ENCODE data around the gene CYGB. TPM values are rescaled to one million over a fixed set of nuclear protein-coding genes. Genes with fewer than 3 reads are reported as not detected.
"Not testable (repeated sequence)": the region's sequence is repeated elsewhere in the genome, so short reads cannot be mapped to it uniquely, and the experiment has no call there.

Gene CYGB
- total RNA-seq, 2 experiments from 2014 or later = not detected

- ChIA-PET CTCF (interaction anchor here (1.2 to 2.9 kb wide), 3 partner anchors 11 to 45 kb away, joined by 3 to 10 read pairs (median 5); no protein-coding TSS in a partner anchor), POLR2A (interaction anchor here (0.6 to 2.8 kb wide), 5 partner anchors 9 to 1203 kb away, joined by 3 to 14 read pairs (median 4); no protein-coding TSS in a partner anchor)
- Mint-ChIP-seq H3K36me3 (ENCODE audit: low read depth) (peaks cover 32% of the 10 kb centered on the region), H3K4me3 (no peak overlapping the region), H3K9me3 (ENCODE audit: low read depth) (no peaks in the 10 kb centered on the region), H3K27ac (no peak overlapping the region), H3K27me3 (no peaks in the 10 kb centered on the region), H3K4me1 (peaks cover 18% of the 10 kb centered on the region)
- ATAC-seq (peak; percentile 4), DNase-seq (no peak)
- intact Hi-C loops (cut with DNase I, micrococcal nuclease) = loop anchor here in 1 of 2 experiments (10.0 kb wide), 1 partner anchor 57 kb away; no protein-coding TSS in a partner anchor
These were observed 30.3 kb upstream of the CYGB start for GRCh38 chr17:76567634-76568432.

GRCh38 chr17:76566988-76567431 lies 29.5 kb upstream of the CYGB start:
- intact Hi-C loops (cut with DNase I, micrococcal nuclease) = loop anchor here in 1 of 2 experiments (10.0 kb wide), 1 partner anchor 58 kb away; no protein-coding TSS in a partner anchor
- H3K27me3 Mint-ChIP-seq = no peaks in the 10 kb centered on the region
- H3K4me3 Mint-ChIP-seq = no peak overlapping the region
- H3K4me1 Mint-ChIP-seq = peaks cover 23% of the 10 kb centered on the region
- H3K9me3 Mint-ChIP-seq (ENCODE audit: low read depth) = no peaks in the 10 kb centered on the region
- DNase-seq (no peak), ATAC-seq (no peak)
- peaks cover 36% of the 10 kb centered on the region for H3K36me3 Mint-ChIP-seq (ENCODE audit: low read depth)
- ChIA-PET POLR2A (interaction anchor here (0.6 to 2.8 kb wide), 9 partner anchors 8 to 233 kb away, joined by 3 to 14 read pairs (median 5); no protein-coding TSS in a partner anchor), CTCF (interaction anchor here (0.6 to 2.9 kb wide), 8 partner anchors 9 to 146 kb away, joined by 3 to 10 read pairs (median 4); no protein-coding TSS in a partner anchor)
- H3K27ac Mint-ChIP-seq = no peak overlapping the region

GRCh38 chr17:76566613-76566943 lies 29.1 kb upstream of the CYGB start:
- Mint-ChIP-seq H3K4me3 (no peak overlapping the region), H3K36me3 (ENCODE audit: low read depth) (peaks cover 40% of the 10 kb centered on the region), H3K4me1 (peaks cover 28% of the 10 kb centered on the region), H3K27ac (no peak overlapping the region), H3K9me3 (ENCODE audit: low read depth) (no peaks in the 10 kb centered on the region), H3K27me3 (no peaks in the 10 kb centered on the region)
- intact Hi-C loops (cut with DNase I, micrococcal nuclease) = loop anchor here in 1 of 2 experiments (10.0 kb wide), 1 partner anchor 58 kb away; no protein-coding TSS in a partner anchor
- DNase-seq (no peak), ATAC-seq (no peak)
- POLR2A ChIA-PET = interaction anchor here (0.6 to 2.8 kb wide), 9 partner anchors 8 to 233 kb away, joined by 3 to 14 read pairs (median 5); no protein-coding TSS in a partner anchor
- CTCF ChIA-PET = interaction anchor here (0.6 to 2.9 kb wide), 7 partner anchors 9 to 147 kb away, joined by 3 to 10 read pairs (median 4); no protein-coding TSS in a partner anchor

GRCh38 chr17:76565728-76566612 lies 28.5 kb upstream of the CYGB start:
- Mint-ChIP-seq H3K36me3 (ENCODE audit: low read depth) (peaks cover 46% of the 10 kb centered on the region), H3K4me3 (no peak overlapping the region), H3K27me3 (no peaks in the 10 kb centered on the region), H3K27ac (no peak overlapping the region), H3K4me1 (peaks cover 34% of the 10 kb centered on the region), H3K9me3 (ENCODE audit: low read depth) (no peaks in the 10 kb centered on the region)
- CTCF ChIA-PET = interaction anchor here (0.6 to 2.9 kb wide), 8 partner anchors 8 to 148 kb away, joined by 3 to 10 read pairs (median 4); no protein-coding TSS in a partner anchor
- ATAC-seq (no peak), DNase-seq (no peak)
- intact Hi-C loops (cut with DNase I, micrococcal nuclease) = loop anchor here in 1 of 2 experiments (10.0 kb wide), 1 partner anchor 59 kb away; no protein-coding TSS in a partner anchor
- POLR2A ChIA-PET = interaction anchor here (0.6 to 2.8 kb wide), 7 partner anchors 7 to 578 kb away, joined by 3 to 14 read pairs (median 4); no protein-coding TSS in a partner anchor

GRCh38 chr17:76564991-76565727 lies 27.6 kb upstream of the CYGB start:
- DNase-seq; ATAC-seq; H3K27ac Mint-ChIP-seq; H3K27me3 Mint-ChIP-seq; H3K9me3 Mint-ChIP-seq (ENCODE audit: low read depth); H3K4me3 Mint-ChIP-seq: not testable (repeated sequence)
- ChIA-PET CTCF (interaction anchor here (1.7 to 2.9 kb wide), 2 partner anchors 42 to 58 kb away, joined by 5 to 10 read pairs; no protein-coding TSS in a partner anchor), POLR2A (interaction anchor here (0.6 kb wide), 3 partner anchors 13 to 577 kb away, joined by 3 to 17 read pairs (median 3); no protein-coding TSS in a partner anchor)
- intact Hi-C loops (cut with DNase I, micrococcal nuclease) = loop anchor here in 1 of 2 experiments (10.0 kb wide), 1 partner anchor 60 kb away; no protein-coding TSS in a partner anchor
- Mint-ChIP-seq H3K4me1 (peaks cover 42% of the 10 kb centered on the region), H3K36me3 (ENCODE audit: low read depth) (peaks cover 54% of the 10 kb centered on the region)

- H3K27ac Mint-ChIP-seq; H3K27me3 Mint-ChIP-seq; H3K9me3 Mint-ChIP-seq (ENCODE audit: low read depth); ATAC-seq; DNase-seq; H3K4me3 Mint-ChIP-seq: not testable (repeated sequence)
- intact Hi-C loops (cut with DNase I, micrococcal nuclease) = loop anchor here in 1 of 2 experiments (10.0 kb wide), 1 partner anchor 61 kb away; no protein-coding TSS in a partner anchor
- peaks cover 70% of the 10 kb centered on the region for H3K36me3 Mint-ChIP-seq (ENCODE audit: low read depth)
- CTCF ChIA-PET = interaction anchor here (0.6 kb wide), 1 partner anchor 13 kb away, joined by 3 read pairs; no protein-coding TSS in a partner anchor
- POLR2A ChIA-PET = interaction anchor here (0.6 kb wide), 1 partner anchor 99 kb away, joined by 3 read pairs; no protein-coding TSS in a partner anchor
- peaks cover 55% of the 10 kb centered on the region for H3K4me1 Mint-ChIP-seq
These were observed 25.9 kb upstream of the CYGB start for GRCh38 chr17:76563359-76563758.

GRCh38 chr17:76562734-76563148 lies 25.2 kb upstream of the CYGB start:
- ATAC-seq = peak; percentile 31
- Mint-ChIP-seq H3K9me3 (ENCODE audit: low read depth) (no peaks in the 10 kb centered on the region), H3K4me1 (peaks cover 54% of the 10 kb centered on the region), H3K4me3 (no peak overlapping the region), H3K36me3 (ENCODE audit: low read depth) (peaks cover 76% of the 10 kb centered on the region), H3K27me3 (no peaks in the 10 kb centered on the region), H3K27ac (peak overlapping the region; percentile 38)
- intact Hi-C loops (cut with DNase I, micrococcal nuclease) = loop anchor here in 1 of 2 experiments (10.0 kb wide), 1 partner anchor 62 kb away; no protein-coding TSS in a partner anchor
- DNase-seq = peak; percentile 55
- POLR2A ChIA-PET = no interaction called here
- CTCF ChIA-PET = interaction anchor here (0.6 to 1.4 kb wide), 3 partner anchors 13 to 61 kb away, joined by 3 to 5 read pairs (median 3); no protein-coding TSS in a partner anchor

- ATAC-seq (no peak), DNase-seq (no peak)
- H3K36me3 Mint-ChIP-seq (ENCODE audit: low read depth) = peaks cover 80% of the 10 kb centered on the region
- intact Hi-C loops (cut with DNase I, micrococcal nuclease) = loop anchor here in 1 of 2 experiments (10.0 kb wide), 1 partner anchor 63 kb away; no protein-coding TSS in a partner anchor
- H3K9me3 Mint-ChIP-seq (ENCODE audit: low read depth) = no peaks in the 10 kb centered on the region
- peak overlapping the region; percentile 84 for H3K27ac Mint-ChIP-seq
- POLR2A ChIA-PET = no interaction called here
- peak overlapping the region; percentile 100 for H3K4me3 Mint-ChIP-seq
- CTCF ChIA-PET = interaction anchor here (0.9 to 1.4 kb wide), 2 partner anchors 34 to 62 kb away, joined by 3 to 5 read pairs; no protein-coding TSS in a partner anchor
- no peaks in the 10 kb centered on the region for H3K27me3 Mint-ChIP-seq
- H3K4me1 Mint-ChIP-seq = peaks cover 60% of the 10 kb centered on the region
These were observed 24.3 kb upstream of the CYGB start for GRCh38 chr17:76561799-76562268.

GRCh38 chr17:76561332-76561731 lies 23.8 kb upstream of the CYGB start:
- H3K27me3 Mint-ChIP-seq = no peaks in the 10 kb centered on the region
- DNase-seq (no peak), ATAC-seq (no peak)
- POLR2A ChIA-PET = interaction anchor here (0.6 kb wide), 2 partner anchors 272 to 1688 kb away, joined by 3 read pairs; no protein-coding TSS in a partner anchor
- intact Hi-C loops (cut with DNase I, micrococcal nuclease) = loop anchor here in 1 of 2 experiments (10.0 kb wide), 1 partner anchor 63 kb away; no protein-coding TSS in a partner anchor
- peak overlapping the region; percentile 84 for H3K27ac Mint-ChIP-seq
- H3K36me3 Mint-ChIP-seq (ENCODE audit: low read depth) = peaks cover 79% of the 10 kb centered on the region
- peak overlapping the region; percentile 100 for H3K4me3 Mint-ChIP-seq
- CTCF ChIA-PET = interaction anchor here (1.4 kb wide), 1 partner anchor 63 kb away, joined by 5 read pairs; no protein-coding TSS in a partner anchor
- peaks cover 65% of the 10 kb centered on the region for H3K4me1 Mint-ChIP-seq
- no peaks in the 10 kb centered on the region for H3K9me3 Mint-ChIP-seq (ENCODE audit: low read depth)
